NCI-H1417 treated with DMSO at 0.1 percent for 48 hours (cell line): ENCODE data around the gene CAPN15.

Source experiments
- DNase-seq: peaks from one replicate; lab custom pipeline; 2025; lab: John Stamatoyannopoulos, UW

The CAPN15 gene

DNA sequence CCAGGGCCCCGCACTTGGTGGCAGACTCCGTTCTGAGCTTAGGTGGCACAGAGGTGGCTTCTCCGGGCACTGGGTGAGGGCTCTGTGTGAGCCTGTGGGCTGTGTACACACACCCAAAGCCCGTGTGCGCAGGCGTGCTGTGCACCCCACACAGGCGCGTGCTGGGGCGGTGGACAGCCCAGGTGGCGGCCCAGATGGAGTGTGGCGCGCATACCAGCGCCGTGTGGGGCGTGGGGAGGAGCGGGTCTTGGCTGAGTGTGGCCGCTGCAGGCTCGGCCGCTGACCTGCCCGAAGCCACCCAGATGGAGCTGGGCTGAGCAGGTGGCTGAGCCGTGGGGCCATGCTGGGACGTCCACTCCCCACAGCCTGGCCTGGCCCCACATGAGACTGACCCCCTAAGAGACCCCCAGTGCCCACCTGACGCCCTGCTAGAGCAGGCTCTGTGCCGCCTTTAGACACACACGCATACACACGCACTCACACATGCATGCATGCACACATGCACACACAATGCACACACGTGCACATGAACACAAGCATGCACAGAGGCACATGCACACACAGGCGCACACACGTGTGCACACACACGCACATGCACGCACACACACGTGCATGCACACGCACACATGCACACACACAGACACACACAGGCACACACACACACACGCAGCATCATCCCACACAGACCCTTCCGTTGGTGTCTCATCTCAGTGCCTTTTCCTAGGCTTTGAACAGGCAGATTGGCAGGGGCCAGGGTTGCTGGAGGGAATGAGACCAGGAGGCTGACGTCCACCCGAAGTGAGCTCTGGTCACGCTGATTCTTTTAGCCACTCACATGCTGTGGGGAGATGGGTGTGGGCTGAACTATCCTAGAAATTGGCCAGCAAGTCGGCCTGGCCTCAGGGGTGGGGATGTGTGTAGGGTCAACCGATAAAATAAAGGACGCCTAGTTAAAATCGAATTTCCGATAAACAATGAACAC lies 34.7 kb downstream of the CAPN15 start:
- no peak for DNase-seq

- no peak for DNase-seq
Measured at GRCh38 chr16:563072-563644, 35.6 kb downstream of the CAPN15 start.

GRCh38 chr16:564690-565418 lies 37.3 kb downstream of the CAPN15 start:
- DNase-seq, result no peak

GRCh38 chr16:565419-566330 lies 38.2 kb downstream of the CAPN15 start:
- DNase-seq, result no peak

DNA sequence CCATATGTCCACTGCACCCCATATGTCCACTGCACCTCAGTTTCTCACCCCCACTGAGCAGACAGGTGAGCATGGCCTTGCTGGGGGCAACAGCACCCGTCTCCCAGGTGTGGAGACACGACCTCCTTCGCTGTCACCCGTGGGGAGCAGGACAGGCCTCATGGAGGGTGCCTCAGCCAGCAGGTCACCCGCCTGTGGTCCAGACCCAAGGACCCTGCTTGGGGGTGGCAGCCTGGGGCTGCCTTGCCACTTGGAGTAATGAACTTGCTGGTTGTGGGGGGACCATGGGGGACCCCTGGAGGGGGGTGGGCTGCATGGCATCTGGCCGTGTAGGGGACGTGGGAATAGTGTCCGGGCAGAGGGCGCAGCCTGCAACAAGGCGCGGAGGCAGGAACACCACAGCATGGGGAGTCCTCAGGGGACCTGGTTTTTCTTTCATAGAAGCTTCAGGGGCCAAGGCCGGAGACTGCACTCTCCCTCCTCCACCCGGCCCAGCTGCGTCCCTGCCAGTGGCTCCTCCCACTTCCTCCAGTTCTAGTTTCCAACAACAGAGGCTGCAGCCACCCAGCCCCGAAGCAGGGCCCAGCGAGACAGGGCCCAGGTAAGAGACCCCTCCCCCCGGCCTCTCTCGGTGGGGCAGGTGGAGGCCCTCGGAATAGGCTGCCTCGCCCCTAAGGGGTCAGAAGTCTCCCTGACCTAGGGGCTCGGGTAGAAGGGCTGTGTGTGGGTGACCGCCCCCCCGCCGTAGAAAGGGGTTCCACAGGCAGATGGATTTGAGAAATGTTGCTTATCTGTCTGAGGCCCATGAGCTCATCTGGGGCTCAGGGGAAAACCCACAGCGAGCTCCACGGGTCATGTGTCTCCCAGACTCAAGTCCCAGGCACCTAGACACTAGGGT lies 39.2 kb downstream of the CAPN15 start, which contains the start of gene NHLRC4:
TSS of gene NHLRC4 (plus strand) at position 531 of the 898 bp plus-strand sequence. CDS start 1,043 bp downstream, outside the sequence.
- no peak for DNase-seq

DNA sequence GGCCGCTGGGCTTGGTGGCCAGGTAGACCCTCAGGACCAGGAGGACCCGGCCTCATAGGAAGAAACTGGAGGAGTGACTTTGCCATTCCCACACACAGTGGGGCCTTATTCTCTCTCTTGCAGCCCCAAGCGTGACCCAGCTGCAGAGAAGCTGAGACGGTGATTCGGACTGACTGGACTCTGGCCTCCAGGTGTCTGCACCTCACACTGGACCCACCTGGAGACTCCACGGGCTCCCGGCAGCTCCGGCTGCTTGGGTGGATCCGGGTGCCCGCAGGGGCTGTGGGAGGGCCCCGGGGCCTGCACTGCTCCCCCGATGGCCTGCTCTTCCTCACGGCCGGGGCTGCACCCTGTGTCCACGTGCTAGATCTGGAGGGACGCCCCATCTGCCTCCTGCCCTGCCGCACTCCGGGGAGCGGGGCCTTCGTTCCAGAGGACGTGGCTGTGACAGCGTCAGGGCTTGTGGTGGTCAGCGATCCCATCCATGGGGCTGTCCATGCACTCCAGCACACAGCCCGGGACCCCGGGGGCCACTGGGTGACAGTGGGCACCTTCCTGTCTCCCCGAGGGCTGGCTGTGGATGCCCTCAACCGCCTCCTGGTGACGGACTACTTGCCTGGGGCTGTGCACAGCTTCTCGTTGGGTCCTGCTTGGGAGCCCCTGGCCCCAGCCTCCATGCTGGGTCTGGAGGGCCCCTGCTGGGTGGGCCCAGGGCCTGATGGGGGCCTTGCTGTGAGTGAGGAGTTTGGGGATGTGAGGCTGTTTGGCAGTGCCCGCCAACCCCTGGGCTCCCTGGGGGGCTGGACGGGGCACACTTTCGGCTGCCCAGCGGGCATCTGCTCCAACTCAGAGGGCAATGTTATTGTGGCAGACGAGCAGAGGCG lies 40.1 kb downstream of the CAPN15 start:
- DNase-seq, result no peak

GRCh38 chr16:568401-569258 lies 41.1 kb downstream of the CAPN15 start:
- no peak for DNase-seq

DNA sequence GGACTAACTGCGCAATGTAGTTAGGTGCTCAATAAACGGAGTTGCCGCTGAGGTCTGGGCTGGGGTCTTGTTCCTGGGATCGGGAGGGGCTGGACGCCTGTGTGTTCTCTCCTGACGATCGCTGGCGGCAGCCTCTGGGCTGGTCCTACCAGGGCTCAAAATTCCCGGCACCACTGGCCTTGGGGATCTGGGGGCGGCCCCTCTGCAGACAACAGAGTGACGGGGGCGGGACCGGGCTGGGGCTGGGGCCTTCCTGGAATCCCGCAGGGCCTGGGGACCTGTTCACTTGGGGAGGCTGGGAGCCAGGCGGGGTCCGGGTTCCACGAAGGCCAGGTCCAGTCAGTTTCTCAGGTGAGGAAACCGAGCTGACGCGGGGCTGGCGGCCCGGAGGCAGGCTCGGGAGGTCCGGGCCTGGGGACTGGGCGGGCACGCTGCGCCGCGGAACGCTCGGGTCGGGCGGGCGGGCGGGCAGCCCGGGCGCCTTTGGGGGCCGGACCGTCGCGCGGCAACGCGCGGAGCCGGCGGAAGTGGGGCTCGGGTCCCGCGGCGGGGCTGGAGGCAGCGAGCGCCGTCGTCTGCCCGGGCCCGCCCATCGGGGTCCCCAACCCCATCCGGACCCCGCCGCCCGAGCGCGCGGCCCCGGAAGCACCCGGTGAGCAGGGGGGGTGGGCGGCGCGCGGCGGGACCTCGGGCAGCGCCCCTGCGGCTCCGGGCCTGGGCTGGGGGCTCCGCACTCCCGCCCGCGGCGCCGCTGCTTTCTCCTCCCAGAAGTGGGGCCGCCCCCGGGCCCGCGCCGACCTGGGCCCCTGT lies 42.1 kb downstream of the CAPN15 start, which contains the start of gene PIGQ:
TSS of gene PIGQ (plus strand) at position 524 of the 810 bp plus-strand sequence. CDS start 4,107 bp downstream, outside the sequence.
- DNase-seq, result no peak

- no peak for DNase-seq
Measured at GRCh38 chr16:572865-573650, 45.5 kb downstream of the CAPN15 start.

DNA sequence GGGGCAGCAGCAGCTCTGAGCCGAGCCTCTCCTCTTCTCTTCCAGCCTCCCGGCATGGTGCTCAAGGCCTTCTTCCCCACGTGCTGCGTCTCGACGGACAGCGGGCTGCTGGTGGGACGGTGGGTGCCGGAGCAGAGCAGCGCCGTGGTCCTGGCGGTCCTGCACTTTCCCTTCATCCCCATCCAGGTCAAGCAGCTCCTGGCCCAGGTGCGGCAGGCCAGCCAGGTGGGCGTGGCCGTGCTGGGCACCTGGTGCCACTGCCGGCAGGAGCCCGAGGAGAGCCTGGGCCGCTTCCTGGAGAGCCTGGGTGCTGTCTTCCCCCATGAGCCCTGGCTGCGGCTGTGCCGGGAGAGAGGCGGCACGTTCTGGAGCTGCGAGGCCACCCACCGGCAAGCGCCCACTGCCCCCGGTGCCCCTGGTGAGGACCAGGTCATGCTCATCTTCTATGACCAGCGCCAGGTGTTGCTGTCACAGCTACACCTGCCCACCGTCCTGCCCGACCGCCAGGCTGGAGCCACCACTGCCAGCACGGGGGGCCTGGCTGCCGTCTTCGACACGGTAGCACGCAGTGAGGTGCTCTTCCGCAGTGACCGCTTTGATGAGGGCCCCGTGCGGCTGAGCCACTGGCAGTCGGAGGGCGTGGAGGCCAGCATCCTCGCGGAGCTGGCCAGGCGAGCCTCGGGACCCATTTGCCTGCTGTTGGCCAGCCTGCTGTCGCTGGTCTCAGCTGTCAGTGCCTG lies 46.7 kb downstream of the CAPN15 start:
- DNase-seq, result no peak

DNA sequence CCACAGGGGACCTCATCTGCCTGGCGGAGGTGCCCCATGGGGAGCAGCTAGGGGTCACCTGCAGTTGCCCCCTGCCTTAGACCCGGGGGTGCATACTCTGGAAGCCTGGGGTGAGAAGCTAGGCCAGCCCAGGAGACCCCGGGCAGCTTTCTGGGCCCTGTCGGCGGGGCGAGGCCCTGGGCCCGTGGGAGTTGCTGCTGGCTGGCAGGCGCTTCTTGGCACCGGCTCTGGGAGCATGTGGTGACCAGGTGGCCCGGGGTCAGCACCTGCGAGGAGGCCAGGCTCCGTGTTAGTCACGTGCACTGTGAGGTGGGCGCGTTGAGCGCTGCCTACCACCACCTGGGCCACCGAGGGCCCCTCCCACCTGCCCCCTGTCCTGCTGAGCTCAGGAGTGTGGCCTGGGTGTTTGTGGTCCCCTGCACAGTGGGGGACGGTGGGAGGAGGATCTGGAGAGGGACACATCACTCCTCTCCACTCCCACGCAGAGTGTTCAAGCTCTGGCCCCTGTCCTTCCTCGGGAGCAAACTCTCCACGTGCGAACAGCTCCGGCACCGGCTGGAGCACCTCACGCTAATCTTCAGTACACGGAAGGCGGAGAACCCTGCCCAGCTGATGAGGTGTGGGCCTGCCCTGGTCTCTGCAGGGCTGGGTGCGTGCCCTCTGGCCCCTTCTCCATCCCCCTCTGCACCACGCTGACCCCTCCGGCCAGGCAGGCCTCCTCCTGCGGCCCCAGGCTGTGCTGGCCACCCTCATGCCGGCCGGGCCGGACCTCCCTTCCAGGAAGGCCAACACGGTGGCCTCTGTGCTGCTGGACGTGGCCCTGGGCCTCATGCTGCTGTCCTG lies 48.1 kb downstream of the CAPN15 start:
- DNase-seq, result no peak

DNA sequence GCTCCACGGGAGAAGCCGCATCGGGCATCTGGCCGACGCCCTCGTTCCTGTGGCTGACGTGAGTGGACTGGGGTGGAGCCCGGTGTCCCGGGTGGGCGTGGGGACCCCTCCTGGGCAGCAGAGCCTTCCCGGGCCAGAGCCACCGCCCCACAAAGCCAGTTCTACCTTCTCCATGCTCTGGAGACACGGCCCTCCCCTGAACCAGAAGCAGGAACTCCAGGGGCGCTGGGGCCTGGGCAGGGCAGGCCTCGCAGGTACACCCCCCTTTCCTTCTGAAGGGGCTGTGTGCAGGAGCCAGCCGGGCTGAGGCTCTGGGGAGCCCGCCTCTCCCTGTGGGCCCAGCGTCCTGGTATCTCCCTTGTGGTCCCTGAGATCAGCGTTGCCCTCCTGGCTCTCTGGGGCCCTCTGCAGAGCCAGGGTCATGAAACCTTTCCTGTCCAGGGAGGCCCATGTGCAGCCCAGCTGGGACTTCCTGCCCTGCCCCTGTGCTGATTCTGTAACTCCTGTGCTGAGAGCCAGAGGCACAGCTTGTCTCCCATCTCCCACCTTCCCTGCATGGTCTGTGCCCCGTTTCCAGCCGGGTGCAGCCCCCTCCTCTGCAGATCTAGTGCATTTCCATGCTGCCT lies 48.8 kb downstream of the CAPN15 start:
- no peak for DNase-seq

DNA sequence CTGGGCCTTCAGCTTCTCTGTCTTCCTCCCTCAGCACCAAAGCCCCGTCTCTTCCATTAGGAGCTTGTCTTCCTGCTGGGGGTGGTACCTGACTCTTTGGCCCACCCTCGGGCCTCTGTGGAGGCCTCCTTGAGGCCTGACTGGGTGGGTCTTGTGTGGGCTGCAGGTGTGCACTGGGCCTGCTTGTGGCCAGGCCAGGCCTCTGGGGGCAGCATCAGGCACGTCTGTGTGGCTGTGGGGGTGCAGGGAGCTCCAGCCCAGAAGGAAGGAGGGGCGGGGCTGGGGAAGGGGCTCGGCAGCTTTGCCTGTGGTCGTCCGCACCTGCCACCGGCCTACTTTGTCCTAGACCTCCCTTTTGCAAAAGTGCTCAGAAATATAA lies 49.3 kb downstream of the CAPN15 start:
- no peak for DNase-seq

DNA sequence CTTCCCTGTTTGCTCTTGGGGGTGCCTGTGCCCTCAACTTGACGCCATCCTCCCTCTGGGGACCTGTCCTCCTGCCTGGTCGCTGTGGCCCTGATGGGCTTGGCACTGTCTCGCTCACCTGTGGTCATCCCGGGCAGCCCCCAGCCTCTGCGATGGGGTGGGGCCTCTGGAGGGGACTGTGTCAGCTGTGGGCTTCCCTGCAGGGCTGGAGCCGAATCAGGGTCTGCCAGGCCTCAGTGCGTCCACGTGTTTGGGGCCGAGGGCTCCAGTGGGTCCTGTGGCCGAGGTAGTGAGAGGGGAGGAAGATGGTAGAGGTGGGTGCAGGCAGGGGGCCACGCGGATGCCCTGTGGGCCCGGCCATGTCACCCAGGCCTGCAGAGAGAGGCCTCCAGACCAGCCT lies 50.3 kb downstream of the CAPN15 start:
- DNase-seq, result no peak
